Fibroblast of skin of right quadriceps (primary cell): Measurements from ENCODE around the gene RPE65.
"Not testable (repeated sequence)": the region's sequence is repeated elsewhere in the genome, so short reads cannot be mapped to it uniquely, and the experiment has no call there.

Experiments used
- DNase-seq: peaks from one replicate; pipeline ENCODE4 v3.0.0-alpha.2; 2013

Gene RPE65

GRCh38 chr1:68449901-68450300 is at the start of gene RPE65:
Gene RPE65 (minus strand): TSS chr1:68449954. CDS start chr1:68449905, 49 bp downstream.
- DNase-seq = peak; percentile 22

- DNase-seq = no peak
Observed at GRCh38 chr1:68497358-68497698, 47.6 kb upstream of the RPE65 start.

GRCh38 chr1:68496680-68497357 is 47.1 kb upstream of the RPE65 start, which contains the start of gene DEPDC1:
Gene DEPDC1 (minus strand): TSS chr1:68497082. CDS start chr1:68496999, 83 bp downstream.
- peak; percentile 95 for DNase-seq

GRCh38 chr1:68495968-68496679 is 46.4 kb upstream of the RPE65 start:
- peak; percentile 2 for DNase-seq

- DNase-seq = peak; percentile 12
Observed at GRCh38 chr1:68495532-68495931, 45.8 kb upstream of the RPE65 start.

- DNase-seq = no peak
Observed at GRCh38 chr1:68493193-68493592, 43.4 kb upstream of the RPE65 start.

GRCh38 chr1:68492255-68492654 is 42.5 kb upstream of the RPE65 start:
- DNase-seq = not testable (repeated sequence)

GRCh38 chr1:68490046-68490651 is 40.4 kb upstream of the RPE65 start:
- no peak for DNase-seq

- no peak for DNase-seq
Observed at GRCh38 chr1:68485431-68486022, 35.8 kb upstream of the RPE65 start.

GRCh38 chr1:68484618-68485017 is 34.9 kb upstream of the RPE65 start:
- DNase-seq = no peak

- no peak for DNase-seq
Observed at GRCh38 chr1:68481041-68481440, 31.3 kb upstream of the RPE65 start.

GRCh38 chr1:68479501-68479900 is 29.7 kb upstream of the RPE65 start:
- DNase-seq = no peak

GRCh38 chr1:68478662-68479061 is 28.9 kb upstream of the RPE65 start:
- no peak for DNase-seq

GRCh38 chr1:68476626-68477025 is 26.9 kb upstream of the RPE65 start:
- not testable (repeated sequence) for DNase-seq

- no peak for DNase-seq
Observed at GRCh38 chr1:68473060-68473459, 23.3 kb upstream of the RPE65 start.

- peak; percentile 6 for DNase-seq
Observed at GRCh38 chr1:68470388-68470970, 20.7 kb upstream of the RPE65 start.

GRCh38 chr1:68464891-68465290 is 15.1 kb upstream of the RPE65 start:
- DNase-seq = no peak

GRCh38 chr1:68460935-68461334 is 11.2 kb upstream of the RPE65 start:
- DNase-seq = no peak

- DNase-seq = no peak
Observed at GRCh38 chr1:68459796-68460195, 10.0 kb upstream of the RPE65 start.

GRCh38 chr1:68459091-68459490 is 9.3 kb upstream of the RPE65 start:
- no peak for DNase-seq

- no peak for DNase-seq
Observed at GRCh38 chr1:68456202-68456601, 6.4 kb upstream of the RPE65 start.

- no peak for DNase-seq
Observed at GRCh38 chr1:68454534-68454933, 4.8 kb upstream of the RPE65 start.

- DNase-seq = no peak
Observed at GRCh38 chr1:68453060-68453670, 3.4 kb upstream of the RPE65 start.
